Astrocyte (in vitro differentiated cells and primary cell): Measurements from ENCODE around the gene VPS11. TPM values are rescaled to one million over a fixed set of nuclear protein-coding genes. Genes with fewer than 3 reads are reported as not detected.

Experiments used
- DNase-seq: peaks from one replicate; pipeline ENCODE4 v3.0.0-alpha.2; 2010; ENCODE audit warnings: low read depth
- FAIRE-seq: peaks from 2 replicates; lab custom pipeline; 2011; peaks lifted over from hg19 to GRCh38; lab: Jason Lieb, UNC
- H2AFZ ChIP-seq: 2 replicates; pipeline ENCODE4 v1.6.0; 2012; ENCODE audit warnings: low read depth, low read length, inconsistent platforms
- H3K27ac ChIP-seq: 2 replicates; pipeline ENCODE4 v1.5.1; 2011; ENCODE audit warnings: low read depth, low read length, inconsistent platforms
- H3K27me3 ChIP-seq: 2 replicates; pipeline ENCODE4 v1.6.0; 2011; ENCODE audit warnings: low read length, inconsistent platforms; ENCODE audit not compliant: insufficient read depth
- H3K36me3 ChIP-seq: 2 replicates; pipeline ENCODE4 v1.5.1; 2011; ENCODE audit warnings: low read length, inconsistent platforms; ENCODE audit not compliant: insufficient read depth
- H3K4me1 ChIP-seq: 2 replicates; pipeline ENCODE4 v1.5.1; 2011; ENCODE audit warnings: low read length, inconsistent platforms; ENCODE audit not compliant: insufficient read depth
- H3K4me2 ChIP-seq: 2 replicates; pipeline ENCODE4 v1.6.0; 2012; ENCODE audit warnings: low read length, inconsistent platforms
- H3K4me3 ChIP-seq: 2 replicates; pipeline ENCODE4 v1.5.1; 2011; ENCODE audit warnings: low read depth, mild to moderate bottlenecking, low read length, inconsistent platforms; ENCODE audit not compliant: insufficient read depth
- H3K79me2 ChIP-seq: 2 replicates; pipeline ENCODE4 v1.6.0; 2012; ENCODE audit warnings: mild to moderate bottlenecking, low read length, inconsistent platforms; ENCODE audit not compliant: insufficient read depth
- H3K9ac ChIP-seq: 2 replicates; pipeline ENCODE4 v1.6.0; 2012; ENCODE audit warnings: mild to moderate bottlenecking, low read length, inconsistent platforms
- H3K9me3 ChIP-seq: 2 replicates; pipeline ENCODE4 v1.5.1; 2012; ENCODE audit warnings: low read depth, mild to moderate bottlenecking, low read length, inconsistent platforms; ENCODE audit not compliant: insufficient read depth
- H4K20me1 ChIP-seq: 2 replicates; pipeline ENCODE4 v1.6.0; 2012; ENCODE audit warnings: low read length, inconsistent platforms; ENCODE audit not compliant: insufficient read depth
- H3K27ac Mint-ChIP-seq: one replicate; pipeline ENCODE4 v1.8.0; 2021; ENCODE audit warnings: mild to moderate bottlenecking, mixed read lengths; ENCODE audit not compliant: unreplicated experiment
- H3K27me3 Mint-ChIP-seq: one replicate; pipeline ENCODE4 v1.8.0; 2021; ENCODE audit warnings: low read depth, mixed read lengths; ENCODE audit not compliant: unreplicated experiment
- H3K36me3 Mint-ChIP-seq: one replicate; pipeline ENCODE4 v1.8.0; 2021; ENCODE audit warnings: low read depth, mixed read lengths; ENCODE audit not compliant: unreplicated experiment
- H3K4me1 Mint-ChIP-seq: one replicate; pipeline ENCODE4 v1.8.0; 2021; ENCODE audit warnings: low read depth, mixed read lengths; ENCODE audit not compliant: unreplicated experiment
- H3K4me3 Mint-ChIP-seq: one replicate; pipeline ENCODE4 v1.8.0; 2021; ENCODE audit warnings: mild to moderate bottlenecking, moderate library complexity, mixed read lengths; ENCODE audit not compliant: unreplicated experiment
- H3K9me3 Mint-ChIP-seq: one replicate; pipeline ENCODE4 v1.8.0; 2021; ENCODE audit warnings: mild to moderate bottlenecking, mixed read lengths; ENCODE audit not compliant: unreplicated experiment
- EZH2 ChIP-seq: IDR thresholded peaks from 2 replicates; pipeline ENCODE4 v1.6.1; 2012; ENCODE audit warnings: mild to moderate bottlenecking, low read length, inconsistent platforms; ENCODE audit not compliant: insufficient read depth
- total RNA-seq: library from RNA; stranded (reverse); gene quantifications from 2 replicates; pipeline ENCODE4 v1.2.1, GENCODE V29; 2021
- TF ChIP-seq, protein P1 (sequence below): IDR thresholded peaks from 2 replicates; pipeline ENCODE4 v1.5.1; 2011; ENCODE audit warnings: low read depth, mild to moderate bottlenecking, inconsistent platforms, low read length, moderate library complexity; ENCODE audit not compliant: insufficient read depth

The VPS11 gene
- total RNA-seq, 1 donor from 2014 or later: 24.0 TPM

DNA sequence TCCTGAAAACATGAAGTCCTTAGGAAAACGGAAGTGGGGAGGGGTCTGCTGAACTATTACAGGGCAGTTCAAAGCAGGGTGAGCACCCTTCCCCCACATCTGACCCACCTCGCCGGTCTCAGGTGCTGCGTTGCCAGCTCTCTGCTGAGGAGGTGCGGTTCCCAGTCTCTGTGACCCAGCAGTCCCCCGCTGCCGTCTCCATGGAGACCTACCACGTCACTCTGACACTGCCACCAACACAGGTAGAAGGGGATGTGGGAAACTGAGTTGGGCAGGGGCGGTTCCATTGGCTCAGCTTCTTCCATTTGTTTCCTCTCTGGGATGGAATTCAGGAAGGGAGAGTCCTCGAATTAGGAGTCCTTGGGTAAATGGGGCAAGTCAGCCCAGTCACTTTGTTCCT lies 42.8 kb downstream of the VPS11 start:
- no peak for FAIRE-seq
- Histone ChIP-seq H4K20me1 (peaks cover 21% of the 10 kb centered on the region), H3K4me3 (no peak overlapping the region), H3K4me2 (no peak overlapping the region), H3K27ac (no peak overlapping the region), H2AFZ (no peak overlapping the region), H3K27me3 (no peaks in the 10 kb centered on the region), H3K79me2 (peaks cover 27% of the 10 kb centered on the region), H3K9me3 (no peaks in the 10 kb centered on the region), H3K9ac (no peak overlapping the region), H3K36me3 (peaks cover 14% of the 10 kb centered on the region), H3K4me1 (peaks cover 14% of the 10 kb centered on the region)
- no peak for DNase-seq
- no peak overlapping the region for H3K4me3 Mint-ChIP-seq
- H3K27me3 Mint-ChIP-seq: no peaks in the 10 kb centered on the region
- H3K27ac Mint-ChIP-seq: no peak overlapping the region
- H3K36me3 Mint-ChIP-seq: peaks cover 18% of the 10 kb centered on the region
- TF ChIP-seq, protein P1, sequence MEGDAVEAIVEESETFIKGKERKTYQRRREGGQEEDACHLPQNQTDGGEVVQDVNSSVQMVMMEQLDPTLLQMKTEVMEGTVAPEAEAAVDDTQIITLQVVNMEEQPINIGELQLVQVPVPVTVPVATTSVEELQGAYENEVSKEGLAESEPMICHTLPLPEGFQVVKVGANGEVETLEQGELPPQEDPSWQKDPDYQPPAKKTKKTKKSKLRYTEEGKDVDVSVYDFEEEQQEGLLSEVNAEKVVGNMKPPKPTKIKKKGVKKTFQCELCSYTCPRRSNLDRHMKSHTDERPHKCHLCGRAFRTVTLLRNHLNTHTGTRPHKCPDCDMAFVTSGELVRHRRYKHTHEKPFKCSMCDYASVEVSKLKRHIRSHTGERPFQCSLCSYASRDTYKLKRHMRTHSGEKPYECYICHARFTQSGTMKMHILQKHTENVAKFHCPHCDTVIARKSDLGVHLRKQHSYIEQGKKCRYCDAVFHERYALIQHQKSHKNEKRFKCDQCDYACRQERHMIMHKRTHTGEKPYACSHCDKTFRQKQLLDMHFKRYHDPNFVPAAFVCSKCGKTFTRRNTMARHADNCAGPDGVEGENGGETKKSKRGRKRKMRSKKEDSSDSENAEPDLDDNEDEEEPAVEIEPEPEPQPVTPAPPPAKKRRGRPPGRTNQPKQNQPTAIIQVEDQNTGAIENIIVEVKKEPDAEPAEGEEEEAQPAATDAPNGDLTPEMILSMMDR: no peak
- no peak for TF ChIP-seq EZH2
- H3K4me1 Mint-ChIP-seq: peaks cover 18% of the 10 kb centered on the region
- no peaks in the 10 kb centered on the region for H3K9me3 Mint-ChIP-seq

DNA sequence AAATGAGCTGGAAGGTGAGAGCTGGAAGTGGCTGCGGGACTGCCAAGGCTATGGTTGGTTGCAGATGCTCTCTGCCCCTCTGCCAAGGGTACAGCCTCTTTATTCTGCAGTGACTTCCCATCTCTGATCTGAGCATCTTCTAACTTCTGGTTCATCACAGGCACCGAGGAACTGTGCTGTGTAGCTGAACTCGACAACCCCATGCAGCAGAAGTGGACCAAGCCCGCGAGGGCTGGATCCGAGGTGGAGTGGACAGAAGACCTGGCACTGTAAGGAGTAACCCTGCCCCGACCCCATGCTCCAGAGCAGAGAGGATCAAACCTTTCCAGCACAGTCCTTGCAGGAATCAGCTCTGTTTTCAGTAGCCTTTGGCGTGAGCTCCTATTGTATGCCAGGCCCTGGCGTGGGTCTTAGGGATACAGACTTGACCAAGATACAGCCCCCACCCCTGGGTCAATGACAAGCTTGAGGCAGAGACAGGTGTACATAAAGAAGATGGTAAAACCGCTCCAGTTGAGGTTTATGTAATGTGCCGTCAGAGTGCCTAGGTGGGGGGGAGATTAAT lies 43.8 kb downstream of the VPS11 start:
- Histone ChIP-seq H2AFZ (no peak overlapping the region), H3K4me2 (no peak overlapping the region), H4K20me1 (peaks cover 21% of the 10 kb centered on the region), H3K36me3 (peaks cover 14% of the 10 kb centered on the region), H3K4me1 (peaks cover 14% of the 10 kb centered on the region), H3K4me3 (no peak overlapping the region), H3K27me3 (no peaks in the 10 kb centered on the region), H3K9ac (no peak overlapping the region), H3K27ac (no peak overlapping the region), H3K79me2 (peaks cover 27% of the 10 kb centered on the region), H3K9me3 (no peaks in the 10 kb centered on the region)
- no peaks in the 10 kb centered on the region for H3K9me3 Mint-ChIP-seq
- no peak overlapping the region for H3K4me3 Mint-ChIP-seq
- no peak for TF ChIP-seq EZH2
- TF ChIP-seq, protein P1: no peak
- peaks cover 14% of the 10 kb centered on the region for H3K4me1 Mint-ChIP-seq
- DNase-seq (no peak), FAIRE-seq (no peak)
- H3K27ac Mint-ChIP-seq: no peak overlapping the region
- peaks cover 22% of the 10 kb centered on the region for H3K36me3 Mint-ChIP-seq
- no peaks in the 10 kb centered on the region for H3K27me3 Mint-ChIP-seq

DNA sequence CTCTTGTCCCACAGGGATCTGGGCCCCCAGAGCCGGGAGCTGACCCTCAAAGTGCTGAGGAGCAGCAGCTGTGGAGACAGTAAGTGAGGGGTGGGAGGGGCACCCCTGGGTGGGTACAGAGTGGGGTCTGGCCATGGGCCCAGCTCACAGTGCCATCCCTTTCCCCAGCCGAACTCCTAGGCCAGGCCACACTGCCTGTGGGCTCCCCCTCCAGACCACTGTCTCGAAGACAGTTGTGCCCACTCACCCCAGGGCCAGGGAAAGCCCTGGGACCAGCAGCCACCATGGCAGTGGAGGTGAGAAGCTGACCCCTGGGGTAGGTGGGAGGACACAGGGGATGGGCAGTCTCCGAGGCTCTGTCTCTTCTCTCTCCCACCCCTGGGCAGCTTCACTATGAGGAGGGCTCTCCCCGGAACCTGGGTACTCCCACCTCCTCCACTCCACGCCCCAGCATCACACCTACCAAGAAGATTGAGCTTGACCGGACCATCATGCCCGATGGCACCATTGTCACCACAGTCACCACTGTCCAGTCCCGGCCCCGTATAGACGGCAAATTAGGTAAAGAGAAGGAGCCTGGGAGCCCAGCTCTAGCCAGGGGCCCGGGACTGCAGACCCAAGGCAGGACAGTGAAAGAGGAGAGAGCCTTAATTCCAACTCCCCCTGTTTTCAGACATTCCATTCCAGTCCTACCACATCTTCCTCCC lies 44.8 kb downstream of the VPS11 start:
- Histone ChIP-seq H3K27me3 (no peaks in the 10 kb centered on the region), H3K4me2 (no peak overlapping the region), H2AFZ (no peak overlapping the region), H3K36me3 (peaks cover 14% of the 10 kb centered on the region), H3K9ac (no peak overlapping the region), H3K4me3 (no peak overlapping the region), H4K20me1 (peaks cover 21% of the 10 kb centered on the region), H3K27ac (no peak overlapping the region), H3K4me1 (peaks cover 9% of the 10 kb centered on the region), H3K9me3 (no peaks in the 10 kb centered on the region), H3K79me2 (peaks cover 25% of the 10 kb centered on the region)
- Mint-ChIP-seq H3K4me1 (peaks cover 13% of the 10 kb centered on the region), H3K27ac (no peak overlapping the region), H3K36me3 (peaks cover 27% of the 10 kb centered on the region), H3K27me3 (no peaks in the 10 kb centered on the region), H3K9me3 (no peaks in the 10 kb centered on the region), H3K4me3 (no peak overlapping the region)
- DNase-seq (no peak), FAIRE-seq (no peak)
- TF ChIP-seq EZH2: no peak
- TF ChIP-seq, protein P1: no peak
